Dermis microvascular lymphatic vessel endothelial cell (primary cell): Measurements from ENCODE around the gene NDUFB1. TPM values are rescaled to one million over a fixed set of nuclear protein-coding genes. Genes with fewer than 3 reads are reported as not detected.
A peak's percentile ranks its signal among the peaks of the same experiment; 100 is the strongest.

Experiments
- DNase-seq, 2 donors: peaks; one replicate each; pipeline versions ENCODE4 v3.0.0 to v3.0.0-alpha.2; 2010; ENCODE audit warnings: low read depth in 2 of 2
- total RNA-seq: library from RNA; depleted of rRNA; stranded (reverse); fragments of >200 nt; gene quantifications from 2 replicates; pipeline ENCODE4 v1.2.1, GENCODE V29; 2014

The NDUFB1 gene
- 178 and 259 TPM in 2 replicates for total RNA-seq

DNA sequence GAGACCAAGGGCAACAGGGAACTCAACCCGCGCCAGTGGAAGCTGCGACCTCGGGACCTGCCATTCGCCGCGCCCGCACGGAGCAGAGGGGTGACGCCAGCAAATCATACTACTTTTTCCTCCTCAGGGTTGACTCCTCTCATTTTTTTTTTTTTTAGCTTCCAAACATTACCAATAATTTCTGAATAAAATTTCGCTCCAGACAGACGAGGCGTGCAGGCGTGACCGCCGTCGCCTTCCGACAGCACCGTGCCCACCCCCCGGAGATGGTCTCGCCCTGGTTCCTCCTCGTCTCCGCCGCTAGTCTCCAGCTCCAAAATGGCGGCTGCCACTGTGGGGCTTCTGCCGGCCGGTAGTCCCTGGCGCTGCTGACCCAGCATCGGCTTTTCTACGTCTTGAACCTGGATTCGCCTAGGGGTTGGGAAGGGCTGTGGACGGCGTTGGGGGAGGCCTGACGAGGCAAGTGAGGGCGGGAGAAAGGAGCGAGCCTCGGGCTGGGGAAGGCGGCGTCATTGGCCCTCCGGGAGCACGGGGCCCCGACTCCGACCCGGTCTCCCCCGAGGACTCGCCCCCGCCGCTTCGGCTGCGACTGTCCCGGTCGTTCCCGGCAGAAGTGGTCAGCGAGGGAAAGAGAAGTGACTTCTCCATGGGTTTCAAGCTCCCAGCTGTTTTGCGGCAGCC, at the start of gene NDUFB1, which contains the start of gene CPSF2:
TSS of gene NDUFB1 (minus strand) at position 37 of the 681 bp plus-strand sequence. CDS start 4,069 bp downstream, outside the sequence.
TSS of gene CPSF2 (plus strand) at position 300 of the 681 bp plus-strand sequence. CDS start 9,016 bp downstream, outside the sequence.
- peak; percentile 52 to 85 for DNase-seq

DNA sequence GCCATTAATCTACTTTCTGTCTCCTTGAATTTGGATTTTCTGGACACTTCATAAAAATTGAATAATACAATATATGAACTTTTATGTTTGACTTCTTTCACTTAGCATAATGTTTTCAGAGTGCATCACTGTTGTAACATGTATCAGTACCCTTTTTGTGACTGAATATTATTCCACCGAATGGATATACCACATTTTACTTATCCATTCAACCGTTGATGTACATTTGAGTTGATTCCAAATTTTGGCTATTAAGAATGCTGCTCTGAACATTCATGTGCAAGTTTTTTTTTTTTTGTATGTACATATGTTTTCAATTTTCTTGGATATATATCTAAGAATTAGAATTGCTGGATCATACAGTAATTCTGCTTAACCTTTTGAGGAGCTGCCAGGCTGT, 43.5 kb upstream of the NDUFB1 start:
- DNase-seq: no peak

GRCh38 chr14:92161521-92161920, 40.0 kb upstream of the NDUFB1 start:
- no peak for DNase-seq

DNA sequence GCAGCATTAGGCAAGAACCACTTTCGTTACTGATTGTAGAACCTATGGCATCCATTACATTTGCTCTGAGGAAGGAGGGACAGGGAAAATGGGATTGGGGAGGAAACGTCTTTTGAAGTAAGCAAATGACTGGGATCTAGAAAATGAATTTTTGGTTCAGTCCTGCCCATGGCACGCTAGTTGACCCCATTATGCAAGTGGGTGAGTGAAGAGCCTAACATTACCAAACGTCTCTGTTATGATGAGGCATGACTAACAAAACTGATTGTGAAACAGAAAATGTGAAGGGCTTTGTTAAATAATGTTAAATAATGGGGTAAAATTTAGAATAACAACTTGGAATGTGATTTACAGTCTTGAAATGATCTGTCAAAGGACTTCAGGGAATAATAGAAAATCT, 39.1 kb upstream of the NDUFB1 start:
- DNase-seq: no peak

- DNase-seq: no peak
Observed at GRCh38 chr14:92154283-92154942, 32.9 kb upstream of the NDUFB1 start.

DNA sequence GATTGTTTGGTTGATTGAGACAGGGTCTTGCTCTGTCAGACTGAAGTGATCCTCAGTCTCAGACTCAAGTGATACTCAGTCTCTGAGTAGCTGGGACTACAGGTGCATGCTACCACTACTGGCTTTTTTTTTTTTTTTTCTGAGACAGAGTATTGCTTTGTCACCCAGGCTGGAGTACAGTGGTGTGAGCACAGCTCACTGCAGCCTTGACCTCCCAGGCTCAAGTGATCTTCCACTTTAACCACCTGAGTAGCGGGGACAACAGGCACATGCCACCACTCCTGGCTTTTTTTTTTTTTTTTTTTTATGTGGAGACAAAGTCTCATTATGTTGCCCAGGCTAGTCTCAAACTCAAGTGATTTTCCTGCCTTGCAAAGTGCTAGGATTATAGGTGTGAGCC, 32.1 kb upstream of the NDUFB1 start:
- DNase-seq: no peak

GRCh38 chr14:92144708-92145107, 23.2 kb upstream of the NDUFB1 start:
- no peak for DNase-seq

GRCh38 chr14:92143962-92144361, 22.5 kb upstream of the NDUFB1 start:
- no peak for DNase-seq

GRCh38 chr14:92143309-92143708, 21.8 kb upstream of the NDUFB1 start:
- DNase-seq: no peak

DNA sequence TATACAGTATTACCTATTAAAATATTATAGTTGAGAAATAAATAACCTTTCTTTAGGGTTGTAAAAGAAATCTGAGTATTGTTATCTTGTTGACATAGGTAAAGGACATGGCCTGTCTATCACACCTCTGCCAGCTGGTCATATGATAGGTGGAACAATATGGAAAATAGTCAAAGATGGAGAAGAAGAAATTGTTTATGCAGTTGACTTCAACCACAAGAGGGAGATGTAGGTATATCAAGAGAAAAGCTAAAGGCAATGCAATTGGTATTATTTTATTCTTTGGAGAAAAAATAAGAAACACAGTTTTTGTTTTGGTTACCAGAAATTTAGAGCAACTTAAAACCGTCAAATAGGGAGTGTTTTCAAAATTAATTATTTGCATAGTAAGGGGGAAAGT, 13.8 kb upstream of the NDUFB1 start:
- DNase-seq: peak; percentile 57 to 64

DNA sequence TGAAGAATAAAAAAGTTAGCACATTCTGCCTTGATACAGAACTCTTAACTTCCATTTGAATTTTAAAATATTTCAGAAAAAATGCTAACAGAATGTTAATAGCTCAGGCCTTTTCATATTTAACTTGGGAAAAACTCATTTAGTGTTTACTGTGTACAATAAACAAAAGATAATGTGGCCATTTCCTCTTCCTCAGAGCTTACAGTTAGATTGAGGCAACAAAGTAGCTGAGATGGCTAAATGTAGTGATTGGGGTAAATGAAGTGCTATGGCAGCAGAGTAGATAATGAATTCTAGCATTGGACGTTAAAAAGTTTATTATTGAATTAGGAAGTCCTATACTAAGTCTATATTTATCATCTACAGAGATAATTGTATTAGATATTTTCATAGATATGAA, 12.9 kb upstream of the NDUFB1 start:
- DNase-seq: no peak

DNA sequence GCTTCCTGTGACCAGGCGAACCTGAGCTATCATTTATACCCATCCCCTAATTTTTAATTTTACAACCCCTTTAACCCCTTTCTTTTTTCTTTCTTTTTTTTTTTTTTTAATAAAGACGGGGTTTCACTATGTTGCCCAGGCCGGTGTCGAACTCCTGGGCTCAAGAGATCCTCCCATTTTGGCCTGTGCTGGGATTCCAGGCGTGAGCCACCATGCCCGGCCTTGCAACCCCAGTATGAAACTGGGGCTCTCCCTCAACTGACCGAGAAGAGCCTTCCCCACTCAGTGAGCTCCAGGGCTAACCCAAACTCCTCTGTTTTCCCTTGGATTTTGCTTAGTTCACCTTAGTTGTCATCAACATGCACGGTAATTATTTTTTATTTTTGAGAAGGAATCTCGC, 1.3 kb upstream of the NDUFB1 start:
- DNase-seq: no peak

DNA sequence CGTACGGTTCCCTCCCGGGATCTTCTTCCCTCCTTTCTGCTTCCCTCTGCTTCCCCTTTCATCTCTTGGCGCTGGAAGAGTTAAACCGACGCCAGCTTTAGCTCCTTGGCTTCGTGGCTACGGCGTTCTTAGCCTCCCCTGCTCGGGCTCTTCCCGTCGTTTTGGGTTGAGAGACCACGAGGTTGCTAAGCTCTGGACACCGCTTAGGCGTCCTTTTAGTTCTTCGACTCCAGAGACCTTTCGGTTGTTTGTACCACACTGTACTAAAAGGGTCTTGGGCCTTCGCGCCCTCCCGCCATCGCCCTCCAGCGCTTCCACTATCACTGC, 808 bp upstream of the NDUFB1 start:
- peak in 1 of 2 donors; percentile 41 for DNase-seq

GRCh38 chr14:92121207-92121669, 268 bp downstream of the NDUFB1 start:
- DNase-seq: peak; percentile 24 to 64

- no peak for DNase-seq
Observed at GRCh38 chr14:92109490-92109889, 12.0 kb downstream of the NDUFB1 start.

DNA sequence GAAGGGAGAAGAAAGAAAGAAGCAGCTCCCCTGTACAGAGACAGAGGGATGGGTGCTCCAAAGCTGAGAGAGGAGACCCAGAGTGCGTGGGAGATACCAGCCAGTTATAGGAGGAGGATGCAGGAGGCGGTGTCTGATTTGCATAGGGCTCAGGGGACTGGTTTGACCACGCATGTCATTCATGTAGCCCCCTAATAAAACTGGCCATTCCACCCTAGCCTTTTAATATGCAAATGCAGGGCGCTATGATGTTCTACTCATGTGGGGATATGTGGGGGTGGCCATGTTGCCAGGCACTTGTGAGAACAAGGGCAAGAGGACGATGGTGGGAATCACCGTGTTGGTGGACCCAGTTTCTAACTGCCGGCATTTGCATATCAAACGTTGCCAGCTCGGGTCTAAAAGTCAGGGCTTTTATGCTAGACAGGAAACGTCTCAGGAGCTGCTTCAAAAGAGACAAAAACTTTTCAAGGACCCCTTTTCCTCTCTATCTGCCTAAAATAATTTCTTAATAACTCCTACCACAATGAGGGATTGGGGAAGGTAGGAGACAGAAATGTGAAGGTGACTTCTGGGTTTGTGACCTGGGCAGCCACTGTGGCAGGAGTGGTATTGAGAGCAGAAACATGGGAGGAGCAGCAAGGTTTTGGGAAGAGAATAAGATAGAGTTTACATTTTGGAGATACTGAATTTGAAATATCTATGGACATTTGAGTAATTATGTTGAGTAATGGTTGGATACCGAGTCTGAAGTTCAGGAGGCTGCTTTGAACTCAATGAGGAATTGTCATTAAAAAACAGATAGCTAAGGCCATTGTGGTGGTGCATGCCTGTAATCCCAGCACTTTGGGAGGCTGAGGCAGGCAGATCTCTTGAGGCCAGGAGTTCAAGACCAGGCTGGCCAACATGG, 12.9 kb downstream of the NDUFB1 start:
- DNase-seq: no peak

DNA sequence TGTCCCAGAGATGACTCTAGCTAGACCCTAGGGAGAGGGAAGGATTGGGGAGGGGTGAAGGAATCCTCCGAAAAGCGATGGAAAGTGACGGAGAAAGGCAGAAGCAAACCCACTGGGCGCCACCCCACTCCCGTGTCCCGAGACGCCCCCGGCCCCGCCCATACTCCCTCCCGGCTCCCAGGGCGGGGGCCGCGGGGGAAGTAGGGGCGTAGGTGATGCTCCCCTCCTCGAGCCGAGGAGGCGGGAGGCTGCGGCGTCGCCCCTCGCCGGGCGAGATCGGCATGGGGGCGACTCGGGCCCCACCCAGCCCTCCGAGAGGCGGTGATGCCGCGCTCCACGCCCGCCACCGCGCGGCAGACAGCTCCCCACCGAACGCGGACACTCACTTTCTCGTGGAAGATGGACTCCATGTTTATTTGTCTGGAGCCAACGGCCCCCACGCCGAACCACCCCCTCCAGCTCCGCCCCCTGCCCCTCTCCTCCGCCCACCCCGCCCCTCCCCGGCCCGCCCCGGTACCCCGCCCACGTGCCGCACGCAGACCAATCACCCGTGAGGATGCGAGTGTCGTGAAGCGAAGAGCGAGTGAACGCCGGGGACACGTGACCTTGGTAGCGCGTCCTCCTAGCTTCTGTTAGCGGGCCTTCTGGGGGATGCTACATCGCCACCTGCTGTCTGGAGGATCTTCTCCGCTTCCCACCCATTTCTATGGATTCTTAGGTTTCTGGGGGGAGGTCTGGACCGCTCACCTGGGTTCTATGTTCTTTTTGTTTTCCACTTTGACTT, 15.2 kb downstream of the NDUFB1 start, which contains the start of gene ATXN3:
TSS of gene ATXN3 (minus strand) at position 440 of the 784 bp plus-strand sequence. CDS start at position 410, 30 bp downstream.
- DNase-seq: peak; percentile 97 to 99

DNA sequence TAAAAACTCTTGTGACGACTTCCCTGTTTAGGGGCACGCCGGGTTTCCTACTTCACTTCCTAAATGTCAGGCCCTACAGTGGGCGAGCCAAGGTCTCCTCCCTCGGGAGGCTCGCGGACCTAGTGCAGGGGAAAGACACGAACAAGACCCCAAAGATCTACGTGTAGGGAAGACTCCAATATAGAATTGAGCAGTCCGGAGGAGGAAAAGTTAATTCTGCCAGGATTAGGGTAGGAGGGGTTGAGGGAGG, 15.7 kb downstream of the NDUFB1 start:
- DNase-seq: peak; percentile 63 to 69

- no peak for DNase-seq
Observed at GRCh38 chr14:92105073-92105892, 16.2 kb downstream of the NDUFB1 start.

GRCh38 chr14:92103363-92103989, 18.0 kb downstream of the NDUFB1 start:
- DNase-seq: no peak
